HepG2 (cell line): ENCODE measurements around the gene HOXA4. TPM values are rescaled to one million over a fixed set of nuclear protein-coding genes. Genes with fewer than 3 reads are reported as not detected.

Source experiments
- ATAC-seq: fragments of 200-7000 bp; cut with Tn5 transposase; 3 replicates; pipeline ENCODE4 v1.9.1; 2020; ENCODE audit warnings: mild to moderate bottlenecking, moderate library complexity
- BruUV-seq: library from RNA; stranded (reverse); fragments of 400-500 nt; replicated peaks from 2 replicates; lab custom pipeline; 2021; lab: Mats Ljungman, UMichigan
- CTCF ChIA-PET: fragments of 300-600 bp; formaldehyde crosslinking; extraction: SDS; loops from one replicate; lab custom pipeline; 2021; ENCODE audit warnings: low total read pairs, inconsistent platforms, low intra/inter-chr PET ratio; lab: Yijun Ruan, JAX
- POLR2A ChIA-PET: fragments of 350-600 bp; sonication (Branson Sonifier 250); formaldehyde crosslinking; loops from one replicate; lab custom pipeline; 2020; ENCODE audit warnings: antibody characterized with exemption, inconsistent platforms; lab: Yijun Ruan, JAX
- DNase-seq: peaks from one replicate; pipeline ENCODE4 v3.0.0-alpha.2; 2015; ENCODE audit warnings: low spot score
- FAIRE-seq: peaks from 3 replicates; lab custom pipeline; 2011; peaks lifted over from hg19 to GRCh38; lab: Jason Lieb, UNC
- H2AFZ ChIP-seq: one replicate; pipeline ENCODE4 v1.6.1; 2011; ENCODE audit warnings: low read length, inconsistent platforms
- H3K27ac ChIP-seq: fragments of 300-600 bp; 3 replicates; pipeline ENCODE4 v1.8.0; 2011; ENCODE audit warnings: mixed run types, mild to moderate bottlenecking, mixed read lengths, low read length, inconsistent platforms; ENCODE audit not compliant: insufficient read depth; ENCODE audit errors: extremely low read length
- H3K27me3 ChIP-seq, 2 experiments: fragments of 200-600 bp in 1 of 2; 2 replicates in 1 of 2; 3 replicates in 1 of 2; pipeline versions ENCODE4 v1.6.0 to v1.8.0; 2011; ENCODE audit warnings: low read length in 2 of 2, mild to moderate bottlenecking in 2 of 2, moderate library complexity in 2 of 2, inconsistent platforms in 1 of 2; ENCODE audit not compliant: insufficient read depth in 2 of 2, control insufficient read depth in 1 of 2
- H3K36me3 ChIP-seq, 2 experiments: fragments of 200-600 bp in 1 of 2; replicated peaks in 1 of 2; 2 replicates in 1 of 2; 3 replicates in 1 of 2; pipeline versions ENCODE4 v1.5.1 to v1.8.0; 2011; ENCODE audit warnings: low read length in 2 of 2, inconsistent platforms in 1 of 2; ENCODE audit not compliant: insufficient read depth in 2 of 2, control insufficient read depth in 1 of 2
- H3K4me1 ChIP-seq: 2 replicates; pipeline ENCODE4 v1.5.1; 2012; ENCODE audit warnings: low read length, inconsistent platforms; ENCODE audit not compliant: insufficient read depth
- H3K4me2 ChIP-seq: 2 replicates; pipeline ENCODE4 v1.6.0; 2011; ENCODE audit warnings: low read depth, low read length, inconsistent platforms
- H3K4me3 ChIP-seq, 3 experiments: fragments of 200-600 bp in 1 of 3; sonication (generic), shearing (Covaris generic) in 1 of 3; replicated peaks in 1 of 3; 2 replicates each; pipeline ENCODE4 v1.5.1; 2011 to 2016; ENCODE audit warnings: low read length in 3 of 3, inconsistent platforms in 2 of 3, low read depth in 2 of 3, mild to moderate bottlenecking in 2 of 3, control low read depth in 1 of 3, mixed read lengths in 1 of 3; ENCODE audit not compliant: insufficient read depth in 1 of 3
- H3K79me2 ChIP-seq: one replicate; pipeline ENCODE4 v1.6.1; 2011; ENCODE audit warnings: low read length, inconsistent platforms; ENCODE audit not compliant: insufficient read depth
- H3K9ac ChIP-seq: 2 replicates; pipeline ENCODE4 v1.6.0; 2011; ENCODE audit warnings: mild to moderate bottlenecking, low read depth, low read length, inconsistent platforms; ENCODE audit not compliant: insufficient read depth
- H3K9me3 ChIP-seq: 2 replicates; pipeline ENCODE4 v1.5.1; 2012; ENCODE audit warnings: mild to moderate bottlenecking, low read length
- H4K20me1 ChIP-seq: 2 replicates; pipeline ENCODE4 v1.6.0; 2011; ENCODE audit warnings: inconsistent platforms, mild to moderate bottlenecking, low read length, moderate library complexity; ENCODE audit not compliant: insufficient read depth
- CENPT ChIP-seq: sonication (generic); formaldehyde crosslinking; IDR thresholded peaks from 2 replicates; pipeline ENCODE4 v1.8.0; 2022; ENCODE audit warnings: low read depth, mild to moderate bottlenecking, moderate library complexity, missing genetic modification reagents
- ETV6 ChIP-seq: sonication (generic); formaldehyde crosslinking; conservative IDR thresholded peaks from 2 replicates; pipeline ENCODE4 v1.4.0; 2020; ENCODE audit warnings: missing genetic modification reagents
- FOXP1 ChIP-seq, 2 experiments: fragments of 450-650 bp in 1 of 2; IDR thresholded peaks; 2 replicates each; pipeline ENCODE4 v1.6.1; 2017 to 2018; ENCODE audit warnings: antibody characterized with exemption in 1 of 2
- GATAD1 ChIP-seq: IDR thresholded peaks from 2 replicates; pipeline ENCODE4 v1.6.1; 2016; ENCODE audit warnings: missing genetic modification reagents, missing compliant biosample characterization
- KLF11 ChIP-seq: IDR thresholded peaks from 2 replicates; pipeline ENCODE4 v1.6.1; 2016; ENCODE audit warnings: missing compliant biosample characterization
- SSRP1 ChIP-seq: IDR thresholded peaks from 2 replicates; pipeline ENCODE4 v1.6.1; 2016; ENCODE audit warnings: control low read depth
- ZNF317 ChIP-seq: sonication (generic); formaldehyde crosslinking; IDR thresholded peaks from 2 replicates; pipeline ENCODE4 v1.5.0; 2020; ENCODE audit warnings: mild to moderate bottlenecking, missing genetic modification reagents
- ZNF335 ChIP-seq: sonication (generic); formaldehyde crosslinking; IDR thresholded peaks from 2 replicates; pipeline ENCODE4 v1.4.0; 2020; ENCODE audit warnings: missing genetic modification reagents
- WGBS: methylation state at CpG from one replicate; pipeline ENCODE4 v1.1.6; 2017; ENCODE audit warnings: low lambda C conversion rate; 5-methylcytosine and 5-hydroxymethylcytosine counted together
- in situ Hi-C: cut with HindIII; loops from 2 replicates; pipeline ENCODE4 v1.10.0; 2017; ENCODE audit warnings: low pct_unique_long_range_greater_than_20kb; ENCODE audit not compliant: extremely low pct_ligation_motif_present
- intact Hi-C: fragments of 100-400 bp; cut with micrococcal nuclease; formaldehyde crosslinking; loops from one replicate; pipeline ENCODE4 v1.10.0; 2022; ENCODE audit not compliant: unreplicated experiment
- polyA plus RNA-seq, 8 experiments: library from polyadenylated mRNA; depleted of rRNA in 3 of 8; stranded (reverse) in 7 of 8; unstranded in 1 of 8; fragments of >200 nt; fragmentation: Illumina TruSeq in 4 of 8; extraction: Trizol in 4 of 8; gene quantifications; 2 replicates each; pipeline versions ENCODE4 v1.2.1 to v1.2.3, GENCODE V29; 2011 to 2016; ENCODE audit warnings: low read depth in 4 of 8, missing spikeins in 1 of 8, mixed read lengths in 1 of 8; ENCODE audit not compliant: insufficient read depth in 1 of 8
- total RNA-seq, 5 experiments: library from RNA; depleted of rRNA; stranded (reverse); fragments of >200 nt; fragmentation: Illumina TruSeq; extraction: Trizol; gene quantifications; 2 replicates each; pipeline ENCODE4 v1.2.3, GENCODE V29; 2016; ENCODE audit warnings: low read depth in 1 of 5
- TF ChIP-seq, protein P1 (sequence below): sonication (generic); formaldehyde crosslinking; IDR thresholded peaks from 2 replicates; pipeline ENCODE4 v1.8.0; 2022; ENCODE audit warnings: missing genetic modification reagents, low read depth, mild to moderate bottlenecking, borderline replicate concordance
- TF ChIP-seq, protein P2 (sequence below): IDR thresholded peaks from 2 replicates; pipeline ENCODE4 v1.6.1; 2016; ENCODE audit warnings: low read depth, borderline replicate concordance

The HOXA4 gene
- total and polyA plus RNA-seq, 2 of the 13 experiments (the other 11 are each of a cell fraction or from before 2014, with no cell fraction given): 2.4 to 5.4 TPM

DNA sequence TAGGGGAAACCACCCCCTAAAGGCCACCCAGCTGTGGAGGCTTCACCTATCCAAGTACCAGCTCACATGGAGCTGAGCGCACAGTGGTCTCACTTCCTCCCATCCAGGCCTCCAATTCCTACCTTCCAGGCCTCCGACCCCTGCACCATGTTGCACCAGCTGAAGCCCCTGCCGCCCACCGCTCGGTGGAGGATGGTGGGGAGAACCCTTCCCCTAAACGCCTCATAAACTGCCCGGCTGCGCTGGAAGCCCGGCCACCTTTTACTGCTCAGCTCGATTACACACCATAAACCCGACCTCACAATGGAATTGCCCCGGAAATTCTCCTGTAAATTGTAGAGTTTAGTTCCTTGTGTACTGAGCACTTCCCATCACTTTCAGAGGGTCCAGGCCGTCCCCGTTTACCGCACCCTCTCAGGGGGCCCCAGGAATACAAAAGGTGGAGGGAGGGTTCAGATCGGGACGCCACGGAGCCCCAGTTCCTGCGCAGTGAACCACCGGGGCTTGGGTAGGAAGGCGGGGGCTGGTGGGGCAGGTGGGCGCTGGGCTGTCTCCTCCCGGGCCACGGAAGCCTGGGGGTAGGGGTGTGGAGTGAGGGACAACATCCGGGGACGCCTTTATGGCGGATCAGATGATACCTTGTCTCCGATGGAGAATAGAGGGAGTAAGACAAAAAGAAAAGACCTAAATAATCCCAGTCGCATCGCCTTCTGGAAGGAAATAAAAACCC lies 27.3 kb upstream of the HOXA4 start:
- BruUV-seq: no TSS peak
- Histone ChIP-seq H3K27me3 (peaks cover 6 to 46% of the 10 kb centered on the region in 2 experiments), H3K4me3 (no peak overlapping the region), H3K36me3 (no peaks in the 10 kb centered on the region), H3K4me1 (peaks cover 19% of the 10 kb centered on the region), H2AFZ (no peak overlapping the region), H3K9ac (no peak overlapping the region), H3K27ac (no peak overlapping the region), H3K9me3 (no peaks in the 10 kb centered on the region), H4K20me1 (no peaks in the 10 kb centered on the region), H3K79me2 (no peaks in the 10 kb centered on the region), H3K4me2 (no peak overlapping the region)
- ATAC-seq (no peak), DNase-seq (no peak), FAIRE-seq (no peak)
- ChIA-PET POLR2A (no interaction called here), CTCF (no interaction called here)
- in situ Hi-C loops: loop anchor here (5.0 to 25.0 kb wide), 2 partner anchors 791 to 1071 kb away; no protein-coding TSS in a partner anchor
- 80% methylated on average over 30 of the region's 30 CpGs for WGBS
- TF ChIP-seq GATAD1 (CRISPR knock-in tag): no peak
- no peak for TF ChIP-seq CENPT (CRISPR knock-in tag)
- no peak for TF ChIP-seq FOXP1 (IDR thresholded peaks at IDR 0.05)
- no peak for TF ChIP-seq FOXP1 (CRISPR knock-in tag; IDR thresholded peaks at IDR 0.05)
- TF ChIP-seq, protein P1, sequence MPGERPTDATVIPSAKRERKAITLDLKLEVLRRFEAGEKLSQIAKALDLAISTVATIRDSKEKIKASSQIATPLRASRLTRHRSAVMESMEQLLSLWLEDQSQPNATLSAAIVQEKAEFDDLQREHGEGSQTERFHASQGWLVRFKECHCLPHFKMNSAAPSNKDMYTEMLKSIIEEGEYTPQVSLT (CRISPR knock-in tag): no peak
- no peak for TF ChIP-seq ETV6
- no peak for TF ChIP-seq ZNF335
- TF ChIP-seq, protein P2, sequence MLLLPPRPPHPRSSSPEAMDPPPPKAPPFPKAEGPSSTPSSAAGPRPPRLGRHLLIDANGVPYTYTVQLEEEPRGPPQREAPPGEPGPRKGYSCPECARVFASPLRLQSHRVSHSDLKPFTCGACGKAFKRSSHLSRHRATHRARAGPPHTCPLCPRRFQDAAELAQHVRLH (CRISPR knock-in tag): no peak
- TF ChIP-seq KLF11 (CRISPR knock-in tag): no peak
- TF ChIP-seq SSRP1 (CRISPR knock-in tag): no peak
- no peak for TF ChIP-seq ZNF317
- intact Hi-C loops: no loop called here
